Upper lobe of left lung (tissue), 4 donors: ENCODE data around the gene PDE8A.

ENCODE experiments used
- CTCF ChIP-seq, 6 experiments: fragments of 450-650 bp in 4 of 6; fragments of 200-600 bp in 2 of 6; sonication (generic) in 2 of 6; IDR thresholded peaks; one replicate each; pipeline ENCODE4 v1.5.1; 2016 to 2019; ENCODE audit warnings: antibody characterized with exemption in 6 of 6
- POLR2AphosphoS5 ChIP-seq, 2 donors: sonication (generic); formaldehyde crosslinking; IDR thresholded peaks; one replicate each; pipeline ENCODE4 v1.5.1; 2017; ENCODE audit warnings: antibody characterized with exemption in 2 of 2

- TF ChIP-seq POLR2AphosphoS5 (IDR thresholded peaks at IDR 0.05) = no peak
- no peak for TF ChIP-seq CTCF (IDR thresholded peaks at IDR 0.05)
These were observed 44.0 kb downstream of the PDE8A start for GRCh38 chr15:85025516-85026251.
